OCI-LY1 (cell line): ENCODE measurements around the gene KRTAP4-1.

Experiments
- CTCF ChIP-seq: fragments of 200-600 bp; sonication (generic), shearing (Covaris generic); IDR thresholded peaks from 2 replicates; pipeline ENCODE4 v1.5.1; 2017; ENCODE audit warnings: mild to moderate bottlenecking, antibody characterized with exemption, low read length, moderate library complexity, mixed read lengths
- EZH2 ChIP-seq: fragments of 200-600 bp; sonication (generic), shearing (Covaris generic); IDR thresholded peaks from 2 replicates; pipeline ENCODE4 v1.8.0; 2017; ENCODE audit warnings: borderline replicate concordance, mixed run types, mild to moderate bottlenecking, antibody characterized with exemption, low read length, moderate library complexity, mixed read lengths

GRCh38 chr17:41171886-41172285 is 12.8 kb downstream of the KRTAP4-1 start:
- TF ChIP-seq CTCF (no peak), EZH2 (no peak)
